Activated T-helper 1 cell treated with Interleukin-2 at 50 U/mL for 16 hours (primary cell): ENCODE measurements around the gene KLKB1.

Source experiments
- DNase-seq: peaks from one replicate; pipeline ENCODE4 v3.0.0-alpha.2; 2020; ENCODE audit warnings: low read depth

Gene KLKB1

DNA sequence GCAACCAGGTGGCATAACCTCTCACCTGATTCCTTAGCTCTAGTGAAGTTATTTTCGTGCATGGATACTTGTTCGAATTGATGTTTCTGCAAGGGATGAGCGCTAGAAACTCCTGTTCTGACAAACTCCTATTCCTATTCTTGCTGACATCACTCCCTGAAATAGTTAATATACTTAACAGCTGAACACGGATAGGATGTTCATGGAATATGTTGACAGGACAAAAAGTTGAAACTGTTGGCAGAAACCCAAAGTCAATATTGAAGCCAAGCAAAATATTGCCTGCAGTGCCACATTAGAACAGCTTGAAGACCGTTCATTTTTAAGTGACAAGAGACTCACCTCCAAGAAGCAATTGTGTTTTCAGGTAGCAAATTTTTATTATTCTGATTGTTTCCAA is at the start of gene KLKB1:
TSS of gene KLKB1 (plus strand) at position 287 of the 400 bp plus-strand sequence. CDS start 689 bp downstream, outside the sequence.
- no peak for DNase-seq

DNA sequence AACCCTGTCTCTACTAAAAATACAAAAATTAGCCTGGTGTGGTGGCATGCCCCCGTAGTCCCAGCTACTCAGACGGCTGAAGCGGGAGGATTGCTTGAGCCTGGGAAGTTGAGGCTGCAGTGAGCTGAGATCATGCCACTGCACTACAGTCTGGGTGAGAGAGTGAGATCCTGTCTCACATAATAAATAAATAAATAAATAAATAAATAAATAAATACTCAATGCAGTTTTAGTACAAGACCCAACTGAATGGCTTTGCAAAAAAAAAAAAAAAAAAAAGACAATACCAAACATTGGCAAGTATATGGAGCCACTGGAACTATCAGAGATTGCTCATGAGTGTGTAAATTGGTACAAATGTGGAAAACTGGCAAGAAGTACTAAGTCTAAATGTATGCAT is 39.2 kb upstream of the KLKB1 start:
- DNase-seq = no peak

DNA sequence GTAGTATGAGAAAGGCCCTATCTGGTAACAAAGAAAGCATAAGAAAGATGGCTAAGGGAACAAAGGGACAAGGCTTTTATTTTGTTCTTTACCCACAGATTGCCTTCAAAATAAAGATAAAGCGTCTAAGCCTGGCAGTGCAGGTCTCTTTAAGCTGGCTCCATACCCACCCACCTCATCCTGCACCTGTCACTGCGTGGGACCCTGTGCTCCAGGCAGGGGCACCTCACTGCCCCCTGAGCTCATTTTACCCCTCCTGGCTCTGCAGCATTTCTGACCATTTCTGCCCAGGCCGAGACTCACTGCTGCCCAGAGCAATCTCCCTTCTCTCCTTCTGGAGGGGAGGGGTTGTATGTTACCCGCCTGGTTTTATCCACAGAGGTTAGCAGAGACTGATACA is 37.7 kb upstream of the KLKB1 start:
- no peak for DNase-seq

DNA sequence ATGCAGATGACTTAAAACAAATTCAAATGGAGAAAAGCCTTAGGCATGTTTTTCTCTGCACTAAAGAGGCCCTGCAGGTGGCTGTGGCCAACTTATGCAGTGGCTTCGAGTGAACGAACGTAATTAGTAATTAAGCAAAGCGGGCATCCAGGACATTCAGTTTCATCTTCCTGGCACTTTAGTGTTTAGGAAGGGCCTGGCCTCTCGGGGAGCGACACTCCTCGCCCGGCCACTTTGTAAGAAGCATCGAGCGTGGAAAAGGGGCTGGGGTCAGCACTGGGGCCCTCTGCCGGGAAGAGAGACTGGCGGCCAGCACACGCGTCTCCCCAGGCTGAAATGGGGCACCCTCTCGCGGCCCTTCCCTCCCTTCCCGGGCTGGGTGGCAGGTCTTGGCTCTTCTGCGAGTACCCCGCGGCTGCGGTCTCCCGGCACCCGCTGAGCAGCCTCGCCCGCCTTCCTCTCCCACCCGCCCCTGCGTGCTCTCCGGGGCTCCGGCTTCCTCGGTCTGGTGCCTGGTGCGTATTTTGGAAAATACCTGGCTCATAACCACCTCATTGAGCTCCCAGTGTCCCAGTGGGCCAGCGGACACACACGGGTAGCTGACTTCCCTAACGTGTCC is 36.6 kb upstream of the KLKB1 start:
- peak; percentile 41 for DNase-seq

DNA sequence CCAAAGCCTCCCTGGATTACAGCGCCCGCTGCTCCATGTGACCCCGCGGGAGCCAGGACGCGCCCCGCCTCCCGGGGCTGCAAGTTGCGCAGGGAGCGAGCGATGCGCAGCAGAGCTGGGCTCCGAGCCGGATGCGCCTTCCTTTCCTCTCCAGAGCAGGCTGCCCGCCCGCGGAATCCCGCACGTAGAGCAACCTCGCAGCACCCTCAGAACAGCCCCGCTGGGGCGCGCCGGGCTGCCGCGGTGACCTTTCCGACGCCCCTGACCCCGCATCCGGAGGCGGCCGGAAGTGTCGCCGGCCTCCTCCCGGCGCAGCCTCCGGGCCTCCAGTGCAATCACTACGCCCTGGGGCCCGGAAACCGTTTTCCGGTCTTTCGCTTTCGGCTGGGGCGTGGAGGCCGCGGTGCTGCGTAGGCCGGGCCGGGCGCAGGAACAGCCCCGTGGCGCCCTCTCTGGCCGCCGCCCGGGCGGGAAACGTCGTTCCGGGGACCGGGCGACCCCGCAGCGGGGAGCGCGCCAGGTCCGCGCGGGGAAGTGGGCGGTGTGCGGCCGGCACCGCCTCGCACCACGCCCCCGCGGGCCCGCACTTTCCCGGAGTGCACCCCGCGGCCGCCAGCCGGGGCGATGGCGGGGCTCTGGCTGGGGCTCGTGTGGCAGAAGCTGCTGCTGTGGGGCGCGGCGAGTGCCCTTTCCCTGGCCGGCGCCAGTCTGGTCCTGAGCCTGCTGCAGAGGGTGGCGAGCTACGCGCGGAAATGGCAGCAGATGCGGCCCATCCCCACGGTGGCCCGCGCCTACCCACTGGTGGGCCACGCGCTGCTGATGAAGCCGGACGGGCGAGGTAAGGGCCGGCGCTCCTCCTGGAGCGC is 35.9 kb upstream of the KLKB1 start, which contains the start of gene CYP4V2:
TSS of gene CYP4V2 (plus strand) at position 368 of the 866 bp plus-strand sequence. CDS start at position 625, 257 bp downstream.
- DNase-seq = peak; percentile 79

DNA sequence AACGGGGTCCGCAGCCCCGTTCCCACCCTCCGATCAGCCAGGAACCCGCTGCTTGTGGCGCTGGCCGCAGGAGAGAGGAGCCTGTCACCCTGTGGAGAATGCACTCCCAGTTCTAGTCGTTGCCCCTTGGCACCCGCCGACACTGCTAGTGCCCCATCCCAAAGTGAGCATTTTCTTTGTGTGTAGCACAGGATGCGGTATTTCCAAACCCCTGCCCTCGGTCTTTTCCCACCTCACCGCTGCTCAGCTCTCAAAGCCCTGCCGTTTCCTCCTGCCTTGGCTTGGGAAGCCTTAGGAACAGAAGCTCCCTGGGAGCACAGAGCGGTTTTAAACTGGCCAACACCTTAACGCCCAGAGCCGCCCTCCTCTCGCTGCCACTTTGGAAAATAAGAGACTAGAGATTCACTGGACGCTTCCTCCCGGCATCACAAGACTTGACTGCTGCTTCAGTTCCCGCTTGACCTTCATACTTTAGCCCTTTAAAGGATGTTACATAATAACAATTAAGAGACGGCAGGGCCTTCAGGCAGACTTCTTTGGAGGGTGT is 35.2 kb upstream of the KLKB1 start:
- DNase-seq = peak; percentile 13

DNA sequence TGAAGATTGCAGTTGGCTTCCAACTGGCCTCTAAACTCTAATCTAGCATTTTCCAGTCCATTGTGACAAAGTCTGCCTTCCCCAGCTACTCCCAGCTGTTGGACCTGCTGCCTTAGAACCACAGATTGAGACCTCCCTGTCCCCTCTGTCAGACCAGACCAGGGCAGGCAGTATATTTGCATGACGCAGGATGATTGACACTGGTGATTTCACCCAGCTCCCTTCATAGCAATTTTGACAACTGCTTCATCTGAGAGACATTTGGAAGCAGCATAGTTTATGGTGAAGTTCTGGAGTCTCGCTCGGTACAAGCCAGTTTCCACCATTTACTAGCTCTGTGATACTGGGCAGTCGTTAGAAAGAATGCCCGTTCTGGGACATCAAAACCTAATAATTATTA is 33.5 kb upstream of the KLKB1 start:
- DNase-seq = no peak

DNA sequence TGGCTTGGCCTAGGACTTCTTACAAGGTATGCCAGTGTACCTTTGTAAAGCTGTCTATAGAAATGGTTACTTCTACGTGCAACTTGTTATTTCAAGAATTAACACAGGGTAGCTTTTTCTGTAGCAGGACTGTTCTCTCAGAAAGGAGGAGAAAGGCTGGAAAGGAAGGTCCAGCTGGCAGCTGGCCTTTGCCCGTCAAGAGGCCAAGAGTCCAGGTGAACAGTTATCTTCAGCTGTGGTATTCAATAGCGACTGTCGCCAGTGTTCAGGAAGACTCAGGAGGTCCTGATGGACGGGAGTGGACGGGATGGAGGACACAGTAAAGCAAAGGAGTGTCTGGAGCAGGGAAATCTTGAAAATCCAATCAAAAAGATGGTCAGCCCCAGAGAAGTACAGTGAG is 31.2 kb upstream of the KLKB1 start:
- no peak for DNase-seq

DNA sequence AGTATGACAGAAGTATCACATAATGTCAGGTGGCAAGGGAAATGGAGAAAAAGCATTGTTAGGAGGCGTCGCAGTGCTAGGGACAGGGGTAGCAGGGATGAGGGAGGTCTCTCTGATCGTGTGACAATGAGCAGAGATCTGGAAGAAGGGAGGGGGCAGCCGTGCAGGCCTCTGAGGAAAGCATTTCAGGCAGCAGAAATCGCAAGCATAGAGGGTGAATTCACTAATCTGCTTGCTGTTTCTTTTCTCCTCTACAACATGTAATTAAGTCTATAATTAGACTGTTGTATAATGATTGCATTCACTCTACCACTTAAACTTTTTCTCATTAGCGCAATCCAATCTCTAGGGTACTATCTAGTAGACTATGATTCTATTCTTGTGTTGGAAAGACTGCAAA is 26.8 kb upstream of the KLKB1 start:
- DNase-seq = no peak

DNA sequence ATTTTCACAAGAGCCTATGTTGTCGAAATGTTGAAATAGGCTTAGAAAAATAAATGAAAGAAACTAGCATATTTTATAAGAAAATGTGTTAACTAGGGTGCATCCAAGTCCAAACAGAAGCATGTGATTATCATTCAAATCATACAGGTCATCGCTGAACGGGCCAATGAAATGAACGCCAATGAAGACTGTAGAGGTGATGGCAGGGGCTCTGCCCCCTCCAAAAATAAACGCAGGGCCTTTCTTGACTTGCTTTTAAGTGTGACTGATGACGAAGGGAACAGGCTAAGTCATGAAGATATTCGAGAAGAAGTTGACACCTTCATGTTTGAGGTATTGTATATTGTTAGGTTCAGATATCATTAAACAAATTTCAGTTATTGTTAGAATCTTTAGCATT is 26.3 kb upstream of the KLKB1 start:
- no peak for DNase-seq

DNA sequence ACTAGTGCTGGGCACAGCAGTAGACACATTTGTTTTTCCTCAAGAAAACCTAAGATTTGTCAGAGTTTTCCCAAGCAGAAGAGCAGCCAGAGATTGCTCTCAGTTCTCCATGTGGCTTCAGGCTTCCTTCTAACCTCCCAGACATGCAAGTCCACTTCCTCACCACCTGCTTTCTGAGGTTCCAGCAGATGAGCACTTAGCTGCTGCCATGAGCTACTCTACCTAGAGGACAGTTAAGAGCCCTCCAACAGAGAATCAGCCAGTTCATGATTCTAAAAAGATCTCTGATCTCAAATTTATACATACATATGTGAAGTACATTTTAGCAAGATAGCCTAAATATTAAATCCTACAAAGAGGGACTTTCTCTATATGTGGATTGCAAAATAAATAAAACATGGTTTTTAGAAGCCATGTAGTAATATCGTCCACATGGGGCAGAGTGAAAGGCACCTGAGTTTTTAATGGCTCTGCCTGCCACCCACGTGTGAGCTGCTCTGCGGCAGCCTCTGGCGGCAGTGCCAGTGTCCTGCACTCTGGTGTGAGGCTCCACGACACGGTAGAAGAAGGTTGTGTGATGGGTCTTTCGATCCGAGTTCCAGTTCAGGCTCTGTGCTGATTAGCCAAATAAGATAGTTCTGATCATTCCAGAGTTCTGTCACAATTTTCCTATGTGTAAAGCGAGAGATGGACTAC is 25.6 kb upstream of the KLKB1 start:
- DNase-seq = peak; percentile 23

DNA sequence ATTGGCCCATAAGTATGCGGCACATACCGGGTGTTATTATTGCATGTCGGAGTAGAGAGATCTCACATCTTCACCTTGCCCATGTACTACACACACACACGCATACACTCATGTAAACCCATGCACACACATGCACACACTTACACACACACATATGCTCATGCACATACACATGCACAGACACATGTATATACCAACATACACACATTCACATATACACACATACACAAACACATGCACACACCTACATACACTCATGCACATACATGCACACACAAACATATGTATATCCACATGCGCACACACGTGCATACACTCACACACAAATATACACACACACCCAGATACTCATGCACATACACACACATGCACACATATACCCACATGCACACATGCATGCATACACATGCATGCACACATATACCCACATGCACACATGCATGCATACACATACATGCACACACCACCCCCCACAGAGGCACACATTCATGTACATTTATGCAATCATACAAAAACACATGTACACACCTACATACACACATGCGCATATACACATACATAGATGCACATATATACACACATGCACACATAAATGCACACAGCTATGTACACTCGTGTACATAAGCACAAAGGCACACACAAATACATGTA is 24.7 kb upstream of the KLKB1 start:
- DNase-seq = no peak

DNA sequence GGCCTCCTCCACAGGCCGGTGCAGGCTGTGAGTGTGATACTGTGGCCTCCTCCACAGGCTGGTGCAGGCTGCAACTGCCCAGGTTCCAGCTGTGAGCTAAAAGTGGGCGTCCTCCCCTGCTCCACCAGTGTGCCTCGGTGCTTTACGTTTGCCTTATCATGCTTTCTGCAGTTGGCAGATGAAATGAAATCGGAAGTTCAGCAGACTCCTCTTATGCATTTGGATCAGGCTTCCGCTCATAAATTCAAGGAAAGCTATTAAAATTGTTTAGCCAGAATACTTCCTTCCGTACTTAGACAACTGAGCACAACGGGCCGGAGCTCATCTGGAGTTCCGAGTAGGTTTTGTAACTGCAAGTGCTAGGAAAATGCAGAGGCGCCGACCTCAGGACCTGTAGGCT is 23.9 kb upstream of the KLKB1 start:
- DNase-seq = no peak

DNA sequence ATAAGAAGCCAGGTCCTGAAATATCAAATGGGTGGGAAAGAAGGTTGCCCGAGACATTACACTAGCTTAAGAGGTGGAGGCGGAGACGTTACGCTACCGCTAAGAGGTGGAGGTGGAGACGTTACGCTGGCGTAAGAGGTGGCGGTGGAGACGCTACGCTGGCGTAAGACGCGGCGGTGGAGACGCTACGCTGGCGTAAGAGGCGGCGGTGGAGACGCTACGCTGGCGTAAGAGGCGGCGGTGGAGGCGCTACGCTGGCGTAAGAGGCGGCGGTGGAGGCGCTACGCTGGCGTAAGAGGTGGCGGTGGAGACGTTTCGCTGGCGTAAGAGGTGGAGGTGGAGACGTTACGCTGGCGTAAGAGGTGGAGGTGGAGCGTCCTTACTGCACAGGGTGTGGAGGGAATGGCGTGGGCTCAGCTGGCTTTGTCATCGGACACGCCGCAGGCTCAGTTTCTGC is 23.2 kb upstream of the KLKB1 start:
- DNase-seq = no peak

DNA sequence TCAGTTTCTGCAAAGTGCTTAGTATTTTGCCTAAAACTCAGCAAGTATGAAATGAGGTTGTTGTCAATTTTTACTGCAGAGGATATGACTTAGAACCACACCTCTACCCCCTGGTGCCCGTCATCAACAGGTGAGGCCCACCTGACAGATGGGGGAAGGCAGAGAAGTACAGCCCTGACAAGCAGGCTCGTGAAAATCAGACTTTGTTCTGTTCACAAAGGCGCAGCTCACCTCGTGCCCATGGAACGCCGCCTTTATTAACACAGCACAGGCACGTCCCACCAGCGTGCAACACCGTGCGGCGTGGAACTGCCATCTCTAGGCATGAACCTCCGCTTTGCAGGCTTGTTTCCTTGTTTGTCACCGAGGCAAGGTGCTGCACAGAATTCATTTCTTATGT is 22.6 kb upstream of the KLKB1 start:
- no peak for DNase-seq

DNA sequence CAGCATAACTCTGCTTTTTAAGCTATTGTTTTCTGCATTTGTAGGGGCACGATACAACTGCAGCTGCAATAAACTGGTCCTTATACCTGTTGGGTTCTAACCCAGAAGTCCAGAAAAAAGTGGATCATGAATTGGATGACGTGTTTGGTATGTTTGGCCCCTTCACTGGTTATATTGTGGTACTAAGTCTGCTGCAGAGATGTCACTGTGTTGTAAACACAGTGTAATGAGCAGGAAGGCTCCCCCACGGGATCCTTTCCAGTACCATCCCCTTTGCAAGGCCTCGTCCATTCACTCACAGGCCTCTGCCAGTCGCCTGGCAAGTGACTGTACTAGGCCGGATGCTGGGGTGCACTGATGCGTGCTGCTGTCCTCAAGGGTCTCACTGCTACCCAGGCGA is 22.2 kb upstream of the KLKB1 start:
- DNase-seq = no peak

DNA sequence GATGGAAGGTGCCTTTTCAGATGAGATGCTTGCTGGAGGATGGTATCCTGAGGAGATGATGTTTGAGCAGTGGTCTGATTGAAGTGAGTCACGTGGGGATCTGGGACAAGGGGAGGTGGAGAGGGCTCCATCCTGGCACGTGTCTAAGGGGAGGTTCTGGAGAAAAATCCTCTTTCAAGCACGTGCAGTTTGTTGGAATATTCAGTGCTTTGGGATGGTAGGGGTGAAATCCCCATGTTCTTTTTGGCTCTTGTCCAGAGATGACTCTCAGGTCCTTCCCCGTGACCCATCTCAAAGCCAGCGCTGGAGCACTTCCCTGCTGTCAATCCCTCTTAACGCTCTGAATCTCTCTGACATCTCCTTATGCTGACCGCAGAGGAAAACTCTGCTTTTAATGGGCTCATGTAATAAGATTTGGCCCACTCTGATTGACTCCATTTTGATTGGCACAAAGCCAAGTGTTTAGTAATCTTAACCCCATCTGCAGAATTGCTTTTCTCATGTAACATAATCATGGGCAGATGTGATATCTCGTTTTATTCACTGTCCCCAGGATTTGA is 10.8 kb upstream of the KLKB1 start:
- no peak for DNase-seq

DNA sequence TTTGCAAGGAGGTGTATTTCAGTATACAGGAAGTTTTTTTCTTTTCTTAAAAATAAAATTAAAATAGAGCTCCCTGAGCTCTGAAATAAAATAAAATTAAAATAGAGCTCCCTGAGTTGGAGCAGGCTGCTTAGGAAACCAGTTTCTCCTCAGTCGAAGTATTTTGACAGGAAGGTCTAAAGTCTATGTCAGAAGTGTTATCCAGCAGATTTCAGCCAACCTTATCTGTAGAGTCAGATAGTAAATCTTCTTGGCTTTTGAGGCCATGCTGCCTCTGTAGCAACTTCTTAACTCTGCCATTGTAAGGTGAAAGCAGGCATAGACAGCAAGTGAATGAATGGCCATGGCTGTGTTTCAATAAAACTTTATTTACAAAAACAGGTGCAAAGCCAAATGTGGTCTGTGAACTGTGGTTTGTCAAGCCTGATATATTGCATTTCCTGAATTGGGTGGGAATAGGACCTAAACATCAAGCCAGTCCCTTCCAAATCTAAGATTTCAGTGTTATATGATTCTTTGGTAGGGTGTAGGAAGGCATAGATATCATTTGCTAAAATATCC is 9.5 kb upstream of the KLKB1 start:
- no peak for DNase-seq

DNA sequence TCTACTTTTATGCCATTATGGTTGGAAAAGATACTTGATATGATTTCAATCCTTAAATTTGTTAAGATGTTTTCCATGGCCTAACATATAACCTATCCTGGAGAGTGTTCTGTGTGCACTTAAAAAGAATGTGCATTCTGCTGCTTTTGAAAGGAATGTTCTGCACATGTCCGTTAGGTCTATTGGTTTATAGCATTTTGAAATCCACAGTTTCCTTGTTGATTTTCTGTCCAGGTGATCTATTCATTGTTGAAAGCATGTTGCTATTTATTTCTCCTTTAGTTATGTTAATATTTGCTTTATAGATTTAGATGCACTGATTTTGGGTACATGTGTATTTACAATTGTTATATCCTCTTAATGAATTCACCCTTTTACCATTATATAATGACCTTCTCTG is 5.7 kb upstream of the KLKB1 start:
- no peak for DNase-seq

DNA sequence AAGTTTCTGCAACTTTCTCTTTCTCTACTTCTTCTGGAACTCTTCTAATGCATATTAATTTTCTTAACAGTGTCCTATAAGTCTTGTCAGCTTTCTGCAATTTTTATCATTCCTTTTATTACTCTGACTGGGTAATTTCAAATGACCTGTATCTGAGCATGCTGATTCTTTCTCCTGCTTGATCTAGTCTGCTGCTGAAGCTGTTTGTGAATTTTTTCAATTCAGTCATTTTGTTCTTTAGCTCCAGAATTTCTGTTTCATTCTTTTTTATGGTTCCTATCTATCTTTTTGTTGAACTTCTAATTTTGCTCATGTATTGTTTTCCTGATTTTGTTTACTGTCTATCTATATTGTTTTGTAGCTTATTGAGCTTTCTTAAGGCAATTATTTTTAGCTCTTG is 1.5 kb upstream of the KLKB1 start:
- no peak for DNase-seq

DNA sequence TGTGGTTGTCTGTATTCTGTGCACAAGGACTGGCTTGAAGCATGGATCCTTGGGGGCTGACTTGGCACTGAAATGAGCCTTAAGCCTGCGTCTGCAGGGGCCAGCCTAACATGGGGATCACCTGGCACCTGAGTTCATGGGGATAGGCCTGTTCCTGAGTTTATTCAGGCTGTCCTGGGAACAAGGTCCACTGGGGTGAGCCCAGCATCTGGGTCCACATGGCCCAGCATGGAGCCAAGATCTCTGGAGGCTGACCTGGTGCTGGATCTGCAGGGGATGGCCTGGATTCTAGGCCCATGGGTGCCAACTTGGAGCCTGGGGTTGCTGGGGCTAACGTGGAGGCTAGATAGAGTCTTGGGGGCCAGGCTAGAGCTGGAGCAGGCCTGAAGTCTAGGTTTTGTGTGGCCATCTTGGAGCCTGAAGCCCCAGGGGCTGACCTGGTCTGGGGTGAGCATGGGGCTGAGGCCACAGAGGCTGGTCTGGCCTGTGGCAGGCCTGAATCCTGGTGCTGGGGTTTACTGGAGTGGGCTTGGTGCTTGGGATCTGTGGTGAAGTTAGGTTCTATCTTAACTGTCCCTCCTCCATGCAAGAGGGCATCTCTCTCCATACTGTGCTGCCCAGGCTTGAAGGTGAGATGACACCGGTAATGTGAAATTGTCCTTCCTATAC is 652 bp upstream of the KLKB1 start:
- DNase-seq = no peak
